Measurements from ENCODE around the gene NCKAP5.
"Not testable (repeated sequence)": the region's sequence is repeated elsewhere in the genome, so short reads cannot be mapped to it uniquely, and the experiment has no call there.

The NCKAP5 gene

DNA sequence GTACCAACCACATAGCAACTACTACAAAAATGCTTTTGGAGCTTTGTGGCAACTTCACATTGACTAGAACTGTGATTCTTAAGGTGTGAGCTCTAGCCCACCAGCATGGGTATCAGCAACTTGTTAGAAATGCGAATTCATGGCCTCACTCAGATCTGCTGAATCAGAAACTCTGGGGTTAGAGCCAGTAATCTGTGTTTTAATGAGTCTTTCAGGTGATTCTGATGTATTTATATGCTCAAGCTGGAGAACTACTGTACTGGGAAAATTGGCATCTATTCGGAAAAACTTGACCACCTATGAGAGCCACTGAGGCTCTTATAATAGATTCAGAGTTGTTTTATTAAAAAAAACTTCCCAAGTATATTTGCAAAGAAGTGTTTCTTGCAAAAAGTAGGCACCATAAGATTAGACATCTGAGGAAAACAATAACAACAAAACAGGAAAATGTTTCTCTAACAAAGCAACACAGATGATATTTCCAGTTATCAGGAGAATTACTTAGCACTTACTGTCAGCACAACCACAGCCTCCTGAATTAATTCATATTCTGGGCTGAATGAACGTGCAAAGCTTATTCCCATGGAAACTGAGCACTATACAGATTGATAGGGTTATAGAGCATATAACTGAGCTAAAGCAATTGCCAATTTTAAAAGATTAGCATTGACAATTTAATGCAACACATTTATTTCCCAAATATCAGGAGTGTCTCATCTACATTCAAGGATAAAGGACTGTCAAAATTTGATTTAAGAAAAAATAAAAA lies 71.6 kb downstream of the NCKAP5 start:
- DNase-seq = no peak

DNA sequence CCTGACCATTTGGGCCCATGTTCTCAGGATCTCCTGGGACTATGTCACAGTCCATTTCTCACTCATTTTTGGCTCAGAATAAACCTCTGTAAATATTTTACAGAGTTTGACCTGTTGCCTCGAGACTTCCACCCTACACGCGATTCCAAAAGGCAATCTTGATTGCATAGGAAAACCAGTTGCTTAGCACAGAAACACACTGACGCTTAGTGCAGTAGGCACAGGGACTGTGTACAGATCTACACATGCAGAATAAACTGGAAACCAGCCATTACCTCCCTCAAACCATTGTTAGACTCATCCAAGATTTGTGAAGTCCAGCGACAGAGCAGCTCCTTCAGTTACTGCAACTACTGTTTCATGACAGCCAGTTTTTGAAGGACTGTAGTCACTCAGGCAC lies 73.0 kb downstream of the NCKAP5 start:
- no peak for DNase-seq

DNA sequence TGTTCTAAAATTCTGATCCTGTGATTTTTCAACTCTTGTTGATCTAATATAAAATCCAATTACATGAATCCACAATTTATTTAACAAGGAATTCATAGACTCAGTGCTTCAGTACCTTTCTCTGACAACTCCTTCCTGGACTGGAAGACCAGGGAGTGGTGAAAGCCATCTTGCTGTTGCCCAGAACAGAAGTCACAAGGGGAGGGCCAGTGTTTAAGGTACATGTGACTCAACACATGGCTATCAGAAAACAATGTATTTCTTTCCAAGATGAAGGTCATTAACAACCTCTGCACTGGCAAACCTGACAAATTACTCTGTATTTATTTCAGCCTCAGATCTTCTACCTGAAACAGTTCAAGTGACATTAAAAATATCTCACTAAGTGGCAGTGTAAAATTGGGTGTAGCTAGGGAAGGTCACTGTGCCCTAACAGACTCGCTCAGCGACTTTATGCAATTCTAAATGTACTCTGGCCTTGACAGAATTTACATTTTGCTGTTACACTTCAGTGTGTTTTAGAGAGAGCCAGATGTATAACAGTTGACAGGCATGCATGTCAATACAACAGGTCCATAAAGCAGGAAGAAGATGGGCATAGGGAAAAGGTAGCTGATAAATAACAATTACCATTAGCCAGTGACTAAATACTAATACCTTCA lies 75.4 kb downstream of the NCKAP5 start:
- no peak for DNase-seq

DNA sequence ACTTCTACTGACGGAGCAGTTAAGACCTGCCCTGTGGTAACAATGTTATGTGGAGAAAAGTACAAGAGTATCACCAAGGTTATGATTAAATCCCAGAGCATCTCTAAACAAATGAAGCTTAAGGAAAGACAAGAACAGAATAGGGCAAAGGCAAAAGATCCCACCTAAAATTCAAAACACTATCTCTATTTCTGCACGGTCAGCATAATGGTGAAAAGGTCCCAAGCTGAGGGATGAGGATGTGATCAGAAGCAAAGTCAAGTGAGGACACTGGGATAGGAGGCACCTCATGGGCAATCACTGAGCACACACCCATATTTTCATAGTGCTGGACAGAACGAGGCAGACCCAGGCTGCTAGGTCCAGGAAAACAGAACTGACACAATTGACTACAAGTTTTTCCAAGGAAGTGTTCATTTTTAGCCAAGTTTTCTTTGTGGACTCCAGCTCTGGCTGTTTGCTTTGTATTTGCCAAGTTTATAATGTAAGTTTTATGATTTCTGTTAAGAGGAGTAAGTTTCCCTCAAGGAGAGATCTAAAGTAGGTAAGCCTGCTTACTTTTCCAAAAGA lies 77.8 kb downstream of the NCKAP5 start:
- DNase-seq = no peak

DNA sequence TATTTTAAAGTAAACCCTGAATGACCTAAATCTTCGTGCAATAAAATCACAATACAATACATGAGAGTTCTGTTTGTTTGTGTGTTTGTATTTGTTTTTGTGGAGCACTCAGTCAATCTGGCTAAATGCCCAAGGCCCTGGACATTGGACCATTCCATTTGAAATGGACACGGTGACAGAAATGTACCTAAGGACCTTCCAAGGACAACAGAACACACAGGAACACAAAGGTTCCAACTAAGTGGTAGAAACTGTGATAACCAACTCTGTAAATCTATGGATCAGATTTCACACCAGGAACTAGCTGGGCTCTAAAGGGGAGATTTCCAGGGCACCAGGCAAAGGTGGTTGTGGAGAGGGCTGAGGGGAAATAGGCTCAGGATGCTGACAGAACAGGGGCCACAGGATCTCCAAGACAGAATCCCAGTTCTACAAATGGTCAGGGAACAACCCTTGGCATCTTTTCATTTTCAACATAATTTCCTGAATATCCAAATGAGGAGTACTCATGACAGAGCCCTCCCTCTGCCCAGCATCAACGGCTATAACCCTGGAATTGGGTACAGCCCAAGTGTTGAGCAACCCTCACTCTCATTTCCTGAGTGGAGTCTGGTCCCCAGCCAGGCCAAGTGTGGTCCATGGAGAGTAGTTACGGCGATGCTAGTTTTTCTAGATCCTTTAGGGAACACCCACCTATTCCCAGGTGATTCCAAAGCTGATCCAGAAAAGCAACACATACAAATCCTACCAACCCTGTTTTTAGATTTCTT lies 78.4 kb downstream of the NCKAP5 start:
- DNase-seq = no peak

DNA sequence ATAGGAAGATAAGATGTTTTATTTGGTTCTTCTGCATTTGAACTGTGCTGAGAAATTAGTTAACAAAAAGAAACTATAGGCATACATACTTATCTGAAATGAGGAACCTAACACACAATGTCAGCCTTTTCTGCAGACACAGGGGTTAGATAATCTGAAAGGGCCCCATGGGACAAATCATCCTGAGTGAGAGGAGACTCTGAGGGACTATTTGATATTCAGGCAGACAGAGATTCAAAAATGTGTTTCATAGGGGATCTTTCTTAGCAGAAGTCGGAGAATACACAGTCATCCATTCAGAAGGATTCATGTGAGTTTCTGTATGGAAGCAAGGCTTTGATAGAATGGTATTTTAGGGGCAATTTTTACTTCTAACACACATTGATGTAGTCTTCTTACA lies 79.1 kb downstream of the NCKAP5 start:
- DNase-seq = no peak

DNA sequence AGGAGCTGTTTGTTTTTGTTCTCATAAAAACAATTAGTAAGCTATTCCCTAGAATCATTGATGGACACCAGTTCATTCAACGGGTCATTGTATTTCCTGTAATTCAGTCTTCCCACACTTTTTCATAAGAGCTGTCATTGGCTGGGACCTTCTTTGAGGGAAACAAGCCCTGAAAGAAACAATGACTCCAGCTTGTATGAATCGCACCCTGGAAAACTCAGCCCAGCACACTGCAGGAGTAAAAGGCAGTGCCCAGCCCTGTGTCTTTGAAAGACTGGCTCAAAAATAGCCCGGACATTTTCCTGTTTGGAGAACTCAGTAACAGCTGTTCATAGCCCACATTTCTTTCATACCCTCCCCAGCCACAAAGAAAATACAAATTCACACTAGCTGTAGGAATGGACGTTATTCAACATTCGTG lies 81.5 kb downstream of the NCKAP5 start:
- DNase-seq = no peak

DNA sequence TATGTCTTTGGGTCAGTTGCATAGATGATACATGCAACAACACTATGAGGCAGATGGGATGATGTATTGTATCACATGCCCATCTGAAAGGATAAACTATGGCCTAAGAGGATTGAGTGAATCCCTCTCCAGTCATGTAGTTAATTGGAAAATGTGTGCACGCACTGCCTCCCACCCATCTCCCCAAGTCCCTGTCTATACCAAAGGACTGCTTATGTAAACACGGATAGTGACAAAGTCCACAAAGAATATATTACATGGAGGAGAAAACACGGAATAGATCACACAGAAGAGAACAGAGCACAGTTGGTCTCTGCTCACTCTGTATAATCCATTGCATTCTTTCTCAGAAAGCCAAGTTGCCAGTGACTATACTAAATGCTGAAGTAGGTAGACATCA lies 82.4 kb downstream of the NCKAP5 start:
- DNase-seq = no peak

DNA sequence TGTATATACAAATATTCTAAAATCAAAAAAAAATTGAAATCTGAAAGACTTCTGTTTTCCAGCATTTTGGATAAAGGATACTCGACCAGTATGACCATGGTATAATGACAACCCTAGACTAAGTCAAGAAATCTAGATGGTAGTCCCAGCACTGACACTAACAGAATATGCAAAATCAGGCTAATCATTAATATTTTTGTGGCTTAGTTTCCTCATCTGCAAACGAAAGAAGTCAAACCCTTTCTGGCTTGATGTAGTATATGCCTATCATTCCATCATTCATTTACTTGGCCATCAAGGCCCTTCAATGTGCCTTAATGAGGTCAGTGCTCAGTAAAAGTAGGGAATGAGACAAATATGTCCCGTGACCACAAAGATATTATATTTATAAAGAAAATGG lies 83.5 kb downstream of the NCKAP5 start:
- DNase-seq = no peak

DNA sequence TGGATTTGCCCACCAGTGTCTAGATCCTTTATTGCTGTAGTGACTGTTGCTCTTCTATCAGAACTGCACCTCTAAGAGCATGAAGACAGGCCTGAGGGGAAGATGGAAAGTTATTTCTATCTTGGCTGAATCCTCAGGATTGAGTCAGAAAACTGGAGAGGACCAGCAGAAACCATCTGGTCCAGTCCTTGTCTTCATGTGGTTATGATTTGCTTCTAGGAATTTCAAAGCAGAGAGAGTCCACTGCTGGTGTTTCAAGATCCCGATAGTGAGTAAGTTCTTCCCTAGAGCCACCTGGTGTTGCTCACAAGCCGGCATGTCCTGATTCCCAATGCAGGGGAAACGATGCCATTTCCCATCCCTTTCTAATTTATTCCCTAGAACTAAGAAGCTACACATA lies 84.2 kb downstream of the NCKAP5 start:
- no peak for DNase-seq

DNA sequence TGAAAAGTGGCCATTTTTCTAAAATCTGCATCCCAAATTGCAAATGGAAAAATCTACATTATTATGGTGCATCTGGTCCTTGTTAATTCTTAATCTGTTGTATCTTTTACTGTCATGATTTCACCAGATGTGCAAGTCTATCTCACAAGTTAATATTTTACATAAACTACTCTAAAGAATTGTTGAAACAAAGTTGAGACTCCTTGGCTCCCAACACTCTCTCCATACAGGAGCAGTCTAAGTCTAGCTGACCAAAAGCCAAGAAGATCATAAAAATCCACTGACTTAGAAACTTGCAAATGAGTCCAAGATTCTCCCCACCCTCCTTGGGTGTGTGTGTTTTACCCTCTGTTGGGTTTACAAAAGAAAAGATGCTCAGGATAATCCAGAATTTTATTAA lies 85.1 kb downstream of the NCKAP5 start:
- DNase-seq = no peak

DNA sequence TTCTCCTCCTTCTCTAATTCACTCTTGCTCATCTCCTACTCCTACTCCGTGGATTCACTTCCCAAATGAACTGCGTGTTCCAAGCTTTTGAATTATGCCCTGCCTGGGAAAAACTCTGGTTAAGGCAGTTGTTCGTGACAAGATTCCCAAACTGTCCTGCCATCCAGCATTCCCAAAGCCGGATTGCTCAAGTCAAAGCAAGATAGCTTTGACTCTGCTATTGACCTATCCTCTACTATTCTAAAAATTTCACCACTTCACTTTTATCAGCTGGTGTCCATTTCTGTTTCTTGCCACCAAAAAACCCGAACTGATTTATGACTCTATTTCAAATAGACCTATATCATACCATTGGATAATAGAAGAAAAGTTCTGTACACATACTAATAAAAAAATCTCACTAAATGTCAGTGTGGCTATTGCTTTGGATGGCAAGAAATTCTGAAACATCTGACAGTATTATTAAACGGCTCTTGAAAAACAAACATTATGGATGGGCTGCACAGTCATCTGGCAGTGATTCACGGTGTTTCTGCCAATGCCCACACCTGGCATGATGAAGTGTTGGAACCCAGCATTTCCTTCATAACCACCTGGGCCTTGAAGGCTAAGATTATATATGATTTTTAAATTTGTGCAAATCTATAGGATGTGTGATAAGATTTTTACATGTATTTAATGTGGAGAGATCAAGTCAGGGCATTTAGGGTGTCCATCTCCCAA lies 87.4 kb downstream of the NCKAP5 start:
- DNase-seq = no peak

DNA sequence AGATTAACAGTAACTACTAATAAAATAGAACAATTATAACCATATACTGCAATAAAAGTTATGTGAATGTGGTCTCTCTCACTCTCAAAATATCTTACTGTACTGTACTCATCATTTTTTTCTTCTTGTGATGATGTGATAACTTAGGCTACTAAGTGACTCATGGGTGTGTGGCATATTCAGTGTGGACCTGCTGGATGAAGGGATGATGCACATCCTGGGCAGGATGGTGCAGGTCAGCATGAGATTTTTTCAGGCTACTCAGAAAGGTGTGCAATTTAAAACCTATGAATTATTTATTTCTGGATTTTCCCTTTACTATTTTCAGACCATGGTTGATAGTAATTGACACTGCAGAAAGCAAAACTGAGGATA lies 90.7 kb downstream of the NCKAP5 start:
- no peak for DNase-seq

DNA sequence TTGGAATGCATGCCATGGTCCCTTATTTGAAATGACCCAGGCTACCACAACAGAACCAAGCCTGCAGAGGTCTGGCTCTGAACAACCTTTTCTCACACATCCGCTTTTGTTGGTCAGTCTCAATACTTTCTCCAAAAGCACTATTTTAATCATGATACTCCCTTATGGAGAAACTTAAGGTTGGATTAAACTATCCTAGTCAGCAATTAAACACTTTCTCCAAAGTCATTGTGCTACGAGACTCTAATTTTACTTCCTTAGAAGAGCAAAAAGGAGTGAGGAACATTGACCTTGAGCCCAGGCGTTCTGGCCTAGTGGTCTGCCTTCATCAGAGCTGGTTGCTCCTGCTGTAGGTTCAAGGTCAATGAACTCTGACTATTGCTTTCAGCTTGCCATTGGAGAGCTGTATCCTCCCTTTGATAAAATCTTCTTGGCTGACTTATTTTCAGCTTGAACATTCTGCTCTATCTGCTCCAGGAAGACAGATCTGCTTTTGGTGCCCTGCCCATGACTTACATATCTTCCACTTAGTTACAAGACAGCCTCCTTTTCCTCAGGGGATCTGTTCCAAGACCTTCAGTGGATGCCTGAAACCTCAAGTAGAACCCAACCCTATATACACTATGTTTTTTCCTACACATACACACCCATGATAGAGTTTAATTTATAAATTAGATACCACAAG lies 91.2 kb downstream of the NCKAP5 start:
- DNase-seq = no peak

DNA sequence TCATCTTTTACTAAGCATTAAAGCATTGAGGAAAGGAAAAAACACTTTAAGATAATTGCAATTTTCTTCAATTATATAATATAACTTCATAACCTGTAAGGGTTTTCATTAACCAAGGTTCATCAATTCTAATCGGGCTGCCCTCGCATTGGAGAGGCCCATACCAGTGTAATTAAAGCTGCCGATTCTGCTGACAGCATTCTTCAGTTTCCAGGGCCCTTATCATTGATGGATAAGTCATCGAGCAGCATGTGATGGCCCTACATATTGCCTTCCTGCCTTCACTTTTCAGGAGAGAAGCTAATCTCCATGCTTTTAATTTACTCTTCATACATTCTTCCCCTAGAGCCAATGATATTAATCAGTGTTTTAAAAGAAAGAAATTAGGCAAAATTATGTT lies 92.0 kb downstream of the NCKAP5 start:
- no peak for DNase-seq

DNA sequence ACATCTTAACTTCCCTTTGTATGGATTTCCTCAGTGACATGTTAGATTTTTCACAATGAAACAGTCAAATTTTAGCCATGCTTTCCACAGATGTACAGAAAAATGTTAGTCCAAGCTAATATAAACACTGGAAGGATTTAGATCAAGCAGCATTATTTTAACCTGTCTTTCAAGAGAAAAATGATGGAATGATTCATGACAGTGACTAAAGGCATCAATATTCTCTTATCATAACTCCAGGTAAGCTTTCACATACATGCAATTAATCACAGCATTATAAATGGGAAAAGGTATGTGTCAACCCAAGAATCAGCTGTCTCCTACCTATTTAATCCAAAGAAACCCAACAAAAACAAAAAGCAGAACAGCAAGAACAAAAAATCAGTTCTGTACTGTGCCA lies 92.7 kb downstream of the NCKAP5 start:
- no peak for DNase-seq

DNA sequence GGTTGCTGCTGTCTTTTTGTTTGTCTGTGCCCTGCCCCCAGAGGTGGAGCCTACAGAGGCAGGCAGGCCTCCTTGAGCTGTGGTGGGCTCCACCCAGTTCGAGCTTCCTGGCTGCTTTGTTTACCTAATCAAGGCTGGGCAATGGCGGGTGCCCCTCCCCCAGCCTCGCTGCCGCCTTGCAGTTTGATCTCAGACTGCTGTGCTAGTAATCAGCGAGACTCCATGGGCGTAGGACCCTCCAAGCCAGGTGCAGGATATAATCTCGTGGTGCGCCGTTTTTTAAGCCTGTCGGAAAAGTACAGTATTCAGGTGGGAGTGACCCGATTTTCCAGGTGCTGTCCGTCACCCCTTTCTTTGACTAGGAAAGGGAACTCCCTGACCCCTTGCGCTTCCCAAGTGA lies 97.8 kb downstream of the NCKAP5 start:
- not testable (repeated sequence) for DNase-seq

DNA sequence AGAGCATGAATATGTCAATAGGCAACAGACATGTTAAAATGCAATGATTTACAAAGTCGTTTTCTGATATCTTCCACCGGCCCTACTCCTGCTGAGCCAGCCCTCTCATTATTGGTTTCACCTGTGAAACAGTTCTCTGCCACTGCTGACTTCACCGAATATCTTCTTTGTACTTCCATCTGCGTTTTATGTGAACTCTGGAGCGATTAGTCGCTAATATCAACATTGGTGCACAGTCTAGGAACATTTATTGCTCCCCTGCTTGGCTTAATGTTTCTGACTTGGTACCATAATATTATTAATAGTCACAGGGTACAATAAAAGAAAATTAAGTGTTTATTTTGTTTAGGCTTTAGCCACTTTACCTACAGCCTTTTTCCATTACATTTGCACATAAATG lies 105.5 kb downstream of the NCKAP5 start:
- no peak for DNase-seq

DNA sequence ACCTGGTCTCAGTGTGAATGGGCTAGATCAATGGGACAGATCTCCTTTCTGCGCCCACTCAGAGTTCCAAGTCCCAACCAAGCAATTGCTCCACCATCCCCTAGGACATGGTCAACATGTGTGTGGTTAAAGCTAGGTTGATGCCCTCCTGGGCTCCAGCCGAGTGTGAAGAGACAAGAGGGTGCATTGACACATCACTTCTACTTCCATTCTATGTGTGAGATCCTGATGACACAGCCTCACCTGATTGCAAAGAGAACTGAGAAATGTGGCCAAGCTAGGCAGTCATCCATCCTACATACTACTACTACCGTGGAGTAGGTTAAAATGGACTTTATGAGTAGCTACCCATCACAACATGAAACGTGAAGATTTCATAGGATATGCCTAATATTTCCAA lies 106.8 kb downstream of the NCKAP5 start:
- no peak for DNase-seq

DNA sequence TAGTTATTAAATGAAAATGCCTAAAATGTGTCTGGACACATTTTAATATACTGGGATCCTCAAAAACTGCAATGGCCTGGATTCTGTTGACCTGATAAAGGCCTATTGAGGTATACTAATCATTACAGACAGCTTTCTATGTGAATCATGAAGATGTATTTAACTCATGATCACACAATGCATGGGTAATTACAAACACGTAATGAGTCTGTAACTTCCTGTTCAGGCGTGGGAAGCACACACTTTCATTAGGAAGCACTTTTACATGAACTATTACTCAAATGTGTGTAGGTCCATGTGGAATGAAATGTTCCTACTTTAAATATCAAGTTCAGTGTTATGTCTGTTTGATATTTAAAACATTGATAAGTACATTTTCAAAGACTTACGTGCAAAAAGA lies 108.7 kb downstream of the NCKAP5 start:
- DNase-seq = no peak

DNA sequence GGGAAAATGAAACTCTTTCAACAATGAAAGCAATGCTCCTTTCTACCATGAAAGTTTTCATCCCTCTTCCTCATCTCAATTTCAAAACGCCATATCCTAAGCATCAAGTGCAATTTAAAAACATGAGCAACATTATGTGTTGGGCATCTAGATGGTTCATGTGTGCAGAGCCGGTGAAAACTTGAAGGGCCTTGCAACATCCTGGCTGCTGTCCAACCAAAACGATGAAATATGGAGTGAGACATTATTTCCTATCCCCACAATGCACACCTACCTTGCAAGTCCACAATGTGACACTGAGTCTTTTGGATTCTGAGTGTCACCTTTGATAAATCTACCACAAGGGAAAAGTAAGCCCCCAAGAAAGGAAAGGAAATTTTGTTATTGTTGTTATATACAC lies 110.0 kb downstream of the NCKAP5 start:
- no peak for DNase-seq

DNA sequence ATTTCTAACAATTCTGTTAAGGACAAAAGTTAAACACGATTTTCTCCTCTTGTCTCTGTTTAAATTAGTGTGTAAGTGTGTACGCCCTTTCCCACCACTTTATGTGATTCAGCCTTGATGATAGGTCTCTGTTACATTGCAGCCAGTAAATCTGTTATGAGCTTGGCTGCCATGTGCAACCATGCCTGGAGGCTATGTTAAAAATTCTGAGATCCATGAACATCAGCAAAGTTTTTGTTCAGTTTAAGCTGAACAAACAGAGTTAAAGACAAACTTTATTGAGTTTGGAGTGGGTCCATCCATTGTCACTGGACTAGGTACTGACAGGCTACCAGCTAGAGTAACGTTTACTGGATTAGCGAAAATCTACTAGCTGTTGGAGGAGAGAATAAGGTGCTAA lies 110.4 kb downstream of the NCKAP5 start:
- DNase-seq = no peak

DNA sequence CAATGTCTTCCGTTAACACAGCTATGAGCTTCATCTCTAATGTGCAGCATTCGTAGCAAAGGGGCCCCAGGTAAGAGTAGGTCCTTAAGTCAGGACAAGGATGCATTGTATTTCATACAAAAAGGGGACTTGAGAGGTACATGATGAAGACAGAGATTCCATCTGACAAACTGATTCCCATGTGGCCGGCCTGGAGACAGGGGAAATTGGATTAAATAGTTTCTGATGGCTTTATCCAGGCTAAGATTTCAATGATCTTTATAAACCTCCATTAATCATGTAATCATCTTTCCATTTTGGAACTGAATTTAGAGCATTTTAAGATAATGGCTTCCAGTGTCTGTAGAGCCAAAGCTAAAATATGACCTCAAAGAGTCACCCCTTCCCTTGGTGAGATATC lies 111.3 kb downstream of the NCKAP5 start:
- DNase-seq = no peak
